ENCODE data around the gene BTNL8.

- TF ChIP-seq GLIS3 (CRISPR knock-in tag; IDR thresholded peaks at IDR 0.05) (no peak), ISL1 (CRISPR knock-in tag; IDR thresholded peaks at IDR 0.05) (no peak), ARNTL (CRISPR knock-in tag; IDR thresholded peaks at IDR 0.05; ENCODE audit: borderline replicate concordance, low read depth) (no peak), RARB (CRISPR knock-in tag; IDR thresholded peaks at IDR 0.05) (no peak), TCF4 (CRISPR knock-in tag; IDR thresholded peaks at IDR 0.05; ENCODE audit: borderline replicate concordance) (no peak), POU6F1 (CRISPR knock-in tag; IDR thresholded peaks at IDR 0.05; ENCODE audit: borderline replicate concordance, low read depth) (no peak), PPARA (CRISPR knock-in tag; IDR thresholded peaks at IDR 0.05; ENCODE audit: borderline replicate concordance) (no peak), ZFP3 (CRISPR knock-in tag; IDR thresholded peaks at IDR 0.05) (no peak), ZNF565 (CRISPR knock-in tag; conservative IDR thresholded peaks at IDR 0.05; ENCODE audit: low read depth) (no peak)
- TF ChIP-seq, protein P1, sequence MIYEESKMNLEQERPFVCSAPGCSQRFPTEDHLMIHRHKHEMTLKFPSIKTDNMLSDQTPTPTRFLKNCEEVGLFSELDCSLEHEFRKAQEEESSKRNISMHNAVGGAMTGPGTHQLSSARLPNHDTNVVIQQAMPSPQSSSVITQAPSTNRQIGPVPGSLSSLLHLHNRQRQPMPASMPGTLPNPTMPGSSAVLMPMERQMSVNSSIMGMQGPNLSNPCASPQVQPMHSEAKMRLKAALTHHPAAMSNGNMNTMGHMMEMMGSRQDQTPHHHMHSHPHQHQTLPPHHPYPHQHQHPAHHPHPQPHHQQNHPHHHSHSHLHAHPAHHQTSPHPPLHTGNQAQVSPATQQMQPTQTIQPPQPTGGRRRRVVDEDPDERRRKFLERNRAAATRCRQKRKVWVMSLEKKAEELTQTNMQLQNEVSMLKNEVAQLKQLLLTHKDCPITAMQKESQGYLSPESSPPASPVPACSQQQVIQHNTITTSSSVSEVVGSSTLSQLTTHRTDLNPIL (CRISPR knock-in tag; IDR thresholded peaks at IDR 0.05; ENCODE audit: low read depth): no peak
- TF ChIP-seq, protein P2, sequence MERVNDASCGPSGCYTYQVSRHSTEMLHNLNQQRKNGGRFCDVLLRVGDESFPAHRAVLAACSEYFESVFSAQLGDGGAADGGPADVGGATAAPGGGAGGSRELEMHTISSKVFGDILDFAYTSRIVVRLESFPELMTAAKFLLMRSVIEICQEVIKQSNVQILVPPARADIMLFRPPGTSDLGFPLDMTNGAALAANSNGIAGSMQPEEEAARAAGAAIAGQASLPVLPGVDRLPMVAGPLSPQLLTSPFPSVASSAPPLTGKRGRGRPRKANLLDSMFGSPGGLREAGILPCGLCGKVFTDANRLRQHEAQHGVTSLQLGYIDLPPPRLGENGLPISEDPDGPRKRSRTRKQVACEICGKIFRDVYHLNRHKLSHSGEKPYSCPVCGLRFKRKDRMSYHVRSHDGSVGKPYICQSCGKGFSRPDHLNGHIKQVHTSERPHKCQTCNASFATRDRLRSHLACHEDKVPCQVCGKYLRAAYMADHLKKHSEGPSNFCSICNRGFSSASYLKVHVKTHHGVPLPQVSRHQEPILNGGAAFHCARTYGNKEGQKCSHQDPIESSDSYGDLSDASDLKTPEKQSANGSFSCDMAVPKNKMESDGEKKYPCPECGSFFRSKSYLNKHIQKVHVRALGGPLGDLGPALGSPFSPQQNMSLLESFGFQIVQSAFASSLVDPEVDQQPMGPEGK (CRISPR knock-in tag; IDR thresholded peaks at IDR 0.05; ENCODE audit: borderline replicate concordance): no peak
Measured at GRCh38 chr5:180901319-180902009, 2.5 kb downstream of the BTNL8 start.

All from SK-N-SH treated with all-trans-retinoic acid at 6 μM for 48 hours (cell line).